Type B pancreatic cell (in vitro differentiated cells): Measurements from ENCODE around the gene ARL3. TPM values are rescaled to one million over a fixed set of nuclear protein-coding genes. Genes with fewer than 3 reads are reported as not detected.

Experiments
- DNase-seq: peaks from one replicate; pipeline ENCODE4 v3.0.0; 2021; ENCODE audit warnings: mixed read lengths; ENCODE audit not compliant: unreplicated experiment; ENCODE audit errors: extremely low spot score
- H3K27ac Mint-ChIP-seq: 2 replicates; pipeline ENCODE4 v1.8.0; 2021; ENCODE audit warnings: mild to moderate bottlenecking, mixed read lengths
- H3K27me3 Mint-ChIP-seq: 2 replicates; pipeline ENCODE4 v1.8.0; 2021; ENCODE audit warnings: mixed read lengths
- H3K36me3 Mint-ChIP-seq: 2 replicates; pipeline ENCODE4 v1.8.0; 2021; ENCODE audit warnings: mixed read lengths
- H3K4me1 Mint-ChIP-seq: one replicate; pipeline ENCODE4 v1.8.0; 2021; ENCODE audit warnings: mixed read lengths; ENCODE audit not compliant: unreplicated experiment
- H3K4me3 Mint-ChIP-seq: 2 replicates; pipeline ENCODE4 v1.8.0; 2021; ENCODE audit warnings: mild to moderate bottlenecking, mixed read lengths
- H3K9me3 Mint-ChIP-seq: 2 replicates; pipeline ENCODE4 v1.8.0; 2021; ENCODE audit warnings: mixed read lengths
- CTCF ChIP-seq: fragments of 200-600 bp; sonication (generic); conservative IDR thresholded peaks from 2 replicates; pipeline ENCODE4 v1.5.0; 2021; ENCODE audit warnings: antibody characterized with exemption, mild to moderate bottlenecking
- total RNA-seq: library from RNA; stranded (reverse); gene quantifications from 2 replicates; pipeline ENCODE4 v1.2.1, GENCODE V29; 2021; ENCODE audit warnings: low replicate concordance

ARL3 gene
- total RNA-seq, 1 donor from 2014 or later, result 15.8 TPM

- Mint-ChIP-seq H3K4me1 (peaks cover 10% of the 10 kb centered on the region), H3K36me3 (peaks cover 4% of the 10 kb centered on the region), H3K4me3 (no peak overlapping the region), H3K27me3 (no peaks in the 10 kb centered on the region), H3K27ac (no peak overlapping the region), H3K9me3 (no peaks in the 10 kb centered on the region)
- no peak for DNase-seq
- no peak for TF ChIP-seq CTCF
Measured at GRCh38 chr10:102740229-102740628, 26.0 kb upstream of the ARL3 start.

- no peaks in the 10 kb centered on the region for H3K9me3 Mint-ChIP-seq
- no peaks in the 10 kb centered on the region for H3K27me3 Mint-ChIP-seq
- no peaks in the 10 kb centered on the region for H3K4me1 Mint-ChIP-seq
- no peak for TF ChIP-seq CTCF
- H3K36me3 Mint-ChIP-seq, result peaks cover 4% of the 10 kb centered on the region
- DNase-seq, result no peak
- H3K27ac Mint-ChIP-seq, result peak overlapping the region; percentile 21
- no peak overlapping the region for H3K4me3 Mint-ChIP-seq
Measured at GRCh38 chr10:102738692-102739121, 24.5 kb upstream of the ARL3 start.

GRCh38 chr10:102735065-102735562 is 20.9 kb upstream of the ARL3 start:
- Mint-ChIP-seq H3K27ac (peak overlapping the region; percentile 36), H3K36me3 (peaks cover 6% of the 10 kb centered on the region), H3K4me3 (no peak overlapping the region), H3K27me3 (no peaks in the 10 kb centered on the region), H3K4me1 (no peaks in the 10 kb centered on the region), H3K9me3 (no peaks in the 10 kb centered on the region)
- no peak for DNase-seq
- TF ChIP-seq CTCF, result no peak

- Mint-ChIP-seq H3K9me3 (no peaks in the 10 kb centered on the region), H3K4me3 (no peak overlapping the region), H3K27ac (no peak overlapping the region), H3K27me3 (no peaks in the 10 kb centered on the region), H3K4me1 (peaks cover 8% of the 10 kb centered on the region), H3K36me3 (peaks cover 14% of the 10 kb centered on the region)
- TF ChIP-seq CTCF, result no peak
- no peak for DNase-seq
Measured at GRCh38 chr10:102732661-102733060, 18.5 kb upstream of the ARL3 start.

GRCh38 chr10:102731222-102731800 is 17.1 kb upstream of the ARL3 start:
- H3K9me3 Mint-ChIP-seq, result no peaks in the 10 kb centered on the region
- H3K27me3 Mint-ChIP-seq, result no peaks in the 10 kb centered on the region
- peaks cover 17% of the 10 kb centered on the region for H3K36me3 Mint-ChIP-seq
- H3K27ac Mint-ChIP-seq, result no peak overlapping the region
- no peak overlapping the region for H3K4me3 Mint-ChIP-seq
- no peak for TF ChIP-seq CTCF
- no peak for DNase-seq
- peaks cover 8% of the 10 kb centered on the region for H3K4me1 Mint-ChIP-seq
